Stomach (tissue), 4 donors: Measurements from ENCODE around the gene TAP1.

Experiments used
- CTCF ChIP-seq, 7 experiments: fragments of 450-650 bp in 4 of 7; fragments of 200-600 bp in 3 of 7; sonication (generic) in 3 of 7; IDR thresholded peaks; one replicate each; pipeline ENCODE4 v1.5.1; 2016 to 2019; ENCODE audit warnings: antibody characterized with exemption in 7 of 7, control low read depth in 2 of 7, mild to moderate bottlenecking in 1 of 7
- POLR2A ChIP-seq, 4 donors: fragments of 450-650 bp; IDR thresholded peaks; one replicate each; pipeline ENCODE4 v1.6.1; 2016; ENCODE audit warnings: antibody characterized with exemption in 4 of 4, control low read depth in 2 of 4, mild to moderate bottlenecking in 1 of 4, moderate library complexity in 1 of 4
- POLR2AphosphoS5 ChIP-seq, 3 donors: sonication (generic); formaldehyde crosslinking; IDR thresholded peaks; one replicate each; pipeline ENCODE4 v1.6.1; 2016; ENCODE audit warnings: antibody characterized with exemption in 3 of 3

GRCh38 chr6:32852018-32852843, 1.3 kb downstream of the TAP1 start:
- TF ChIP-seq POLR2A (IDR thresholded peaks at IDR 0.05) (no peak), CTCF (IDR thresholded peaks at IDR 0.05) (no peak), POLR2AphosphoS5 (IDR thresholded peaks at IDR 0.05) (no peak)
